LoVo (cell line): ENCODE results near the gene CLDND2.

Experiments used
- DNase-seq: peaks from one replicate; pipeline ENCODE4 v3.0.0-alpha.2; 2016; ENCODE audit warnings: low spot score

The CLDND2 gene

DNA sequence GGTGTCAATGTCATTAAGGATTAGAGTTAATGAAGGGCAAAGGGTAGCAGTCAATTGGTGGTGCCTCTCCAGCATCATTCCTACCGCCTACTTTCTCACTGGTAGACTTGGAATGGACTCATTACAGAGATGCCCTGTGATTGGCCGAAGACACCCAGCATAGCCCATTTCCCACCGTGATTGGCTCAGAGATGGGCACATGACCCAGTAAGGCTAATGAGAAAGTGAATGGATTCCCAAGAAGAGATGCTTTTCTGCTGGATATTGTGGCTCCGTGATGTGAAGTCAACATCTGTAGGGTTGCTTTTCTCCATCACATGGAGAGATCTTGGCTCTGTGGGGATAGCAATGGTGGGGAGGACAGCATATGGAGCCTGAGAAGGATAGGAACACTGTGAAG lies 38.4 kb downstream of the CLDND2 start:
- DNase-seq: no peak

DNA sequence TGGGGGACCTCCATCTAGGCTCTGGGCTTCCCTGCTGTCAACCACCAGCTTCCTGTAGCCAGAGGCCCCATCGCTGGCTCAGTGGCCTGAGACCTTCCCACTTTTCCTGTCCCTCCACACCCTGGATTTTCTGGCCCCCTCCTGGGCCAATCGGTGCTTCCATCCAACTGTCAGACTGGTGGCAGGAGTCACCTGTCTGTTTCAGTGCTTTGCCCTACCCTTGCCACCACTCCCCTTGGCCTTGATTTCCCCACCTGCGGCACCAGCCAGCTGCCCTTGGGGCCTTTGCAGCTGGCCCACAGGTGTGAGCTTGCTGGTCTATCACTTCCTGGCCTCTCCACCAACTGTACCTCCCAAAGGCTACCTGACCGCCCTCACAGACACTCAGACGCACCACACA lies 39.4 kb downstream of the CLDND2 start:
- no peak for DNase-seq

GRCh38 chr19:51327066-51328001 lies 41.5 kb downstream of the CLDND2 start:
- DNase-seq: no peak

DNA sequence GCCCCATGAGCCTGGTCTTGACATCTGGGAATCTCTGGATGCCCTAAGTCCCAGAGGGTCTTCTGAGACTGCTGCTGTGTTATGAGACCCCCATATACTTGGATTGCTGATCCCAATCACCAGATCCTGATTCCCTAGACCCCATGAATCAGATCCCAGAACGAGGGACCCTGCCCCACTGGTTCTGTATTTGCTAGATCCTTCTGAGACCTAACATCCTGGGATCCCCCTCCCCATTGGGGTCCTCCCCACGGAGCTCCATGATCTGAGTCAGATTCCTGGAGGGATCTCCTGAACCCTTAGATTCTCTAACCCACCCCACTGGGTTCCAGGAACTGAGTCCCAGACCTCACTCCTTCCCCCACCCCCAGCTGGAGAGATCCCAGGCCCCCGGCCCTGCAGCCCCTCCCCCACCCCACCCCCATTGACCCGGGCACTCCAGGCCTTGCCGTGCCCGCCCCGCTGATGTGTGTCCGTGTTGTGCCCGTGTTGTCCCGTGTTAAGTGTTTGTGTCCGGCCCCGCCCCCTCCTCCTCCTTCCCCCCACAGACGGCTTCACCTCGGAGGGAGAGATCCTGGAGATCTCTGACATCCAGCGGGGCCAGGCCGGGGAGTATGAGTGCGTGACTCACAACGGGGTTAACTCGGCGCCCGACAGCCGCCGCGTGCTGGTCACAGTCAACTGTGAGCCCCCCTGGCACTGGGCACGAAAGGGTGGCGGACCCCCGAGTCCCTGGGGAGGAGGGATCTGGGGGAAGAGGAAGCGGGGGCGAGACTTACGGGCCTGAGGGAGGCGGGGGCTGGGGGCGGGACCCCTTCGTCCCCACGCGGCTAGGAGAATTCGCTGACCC lies 42.4 kb downstream of the CLDND2 start:
- DNase-seq: no peak

GRCh38 chr19:51325161-51325976 lies 43.4 kb downstream of the CLDND2 start:
- DNase-seq: no peak

DNA sequence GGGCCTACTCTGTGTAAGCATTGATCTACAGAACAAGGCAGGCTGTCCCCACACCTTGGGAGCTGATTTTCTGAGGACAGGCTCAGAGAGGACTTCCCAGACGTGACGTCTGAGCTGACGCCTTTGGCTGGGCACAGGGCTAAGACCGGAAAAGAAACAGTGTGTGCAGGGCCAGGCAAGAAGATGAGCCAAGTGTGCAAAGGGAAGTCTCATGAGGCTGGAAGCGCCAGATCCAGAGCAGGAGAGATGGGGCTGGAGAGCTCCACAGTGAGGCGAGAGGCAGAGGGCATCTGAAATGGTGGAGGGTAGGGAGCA lies 44.7 kb downstream of the CLDND2 start:
- no peak for DNase-seq

- no peak for DNase-seq
These were observed 45.2 kb downstream of the CLDND2 start for GRCh38 chr19:51323481-51324166.

GRCh38 chr19:51321799-51322198 lies 47.0 kb downstream of the CLDND2 start:
- DNase-seq: no peak

GRCh38 chr19:51320280-51320657 lies 48.5 kb downstream of the CLDND2 start:
- DNase-seq: no peak

GRCh38 chr19:51319649-51320279 lies 49.0 kb downstream of the CLDND2 start:
- no peak for DNase-seq

- DNase-seq: no peak
These were observed 49.8 kb downstream of the CLDND2 start for GRCh38 chr19:51318687-51319648.

DNA sequence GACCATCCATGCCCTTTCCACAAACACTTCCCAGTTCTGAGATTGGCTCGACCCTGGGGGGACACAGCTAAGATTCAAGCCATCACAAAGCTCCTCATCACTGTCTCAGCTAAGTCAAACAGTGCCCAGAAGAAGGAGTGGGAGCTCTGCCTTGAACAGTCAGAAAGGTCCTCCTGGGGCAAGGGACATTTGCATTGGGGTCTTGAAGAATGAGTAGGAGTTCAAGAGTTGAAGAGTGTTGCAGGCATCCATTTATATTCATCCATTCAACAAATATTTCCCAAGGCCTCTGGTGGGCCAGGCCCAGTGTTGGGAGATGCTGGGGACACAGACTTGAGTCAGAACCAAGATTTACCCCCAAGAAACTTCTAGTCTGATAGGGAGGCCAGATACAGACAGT lies 50.8 kb downstream of the CLDND2 start:
- no peak for DNase-seq

- DNase-seq: no peak
These were observed 51.4 kb downstream of the CLDND2 start for GRCh38 chr19:51317376-51317775.
